IPS-NIHi11 (cell line): ENCODE data around the gene OR52A5.

ENCODE experiments used
- DNase-seq: peaks from one replicate; pipeline ENCODE4 v3.0.0; 2012; ENCODE audit warnings: mixed read lengths, low spot score

The OR52A5 gene

DNA sequence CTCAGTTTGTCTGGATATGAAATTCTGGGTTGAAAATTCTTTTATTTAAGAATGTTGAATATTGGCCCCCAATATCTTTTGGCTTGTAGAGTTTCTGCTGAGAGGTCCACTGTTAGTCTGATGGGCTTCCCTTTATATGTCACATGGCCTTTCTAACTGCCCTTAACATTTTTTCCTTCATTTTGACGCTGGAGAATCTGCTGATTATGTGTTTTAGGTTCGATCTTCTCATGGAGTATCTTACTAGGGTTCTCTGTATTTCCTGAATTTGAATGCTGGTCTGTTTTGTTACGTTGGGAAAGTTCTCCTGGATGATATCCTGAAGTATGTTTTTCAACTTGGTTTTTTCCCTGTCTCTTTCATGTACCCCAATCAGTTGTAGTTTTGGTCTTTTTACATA, 22.8 kb downstream of the OR52A5 start:
- no peak for DNase-seq

DNA sequence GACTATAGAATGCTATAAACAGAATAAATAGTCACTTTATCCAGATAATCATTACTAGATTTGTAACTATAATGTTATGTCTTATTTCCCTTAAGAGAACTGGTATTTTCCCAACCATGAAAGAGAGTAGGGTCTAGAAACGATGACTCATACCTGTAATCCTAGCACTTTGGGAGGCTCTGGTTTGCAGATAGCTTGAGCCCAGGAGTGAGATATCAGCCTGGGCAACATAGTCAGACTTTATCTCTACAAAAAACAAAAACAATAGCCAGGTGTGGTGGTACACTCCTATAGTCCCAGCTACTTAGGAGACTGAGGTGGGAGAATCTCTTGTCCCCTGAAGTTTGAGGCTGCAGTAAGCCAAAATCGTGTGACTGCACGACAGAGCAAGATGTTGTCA, 30.9 kb downstream of the OR52A5 start:
- no peak for DNase-seq

DNA sequence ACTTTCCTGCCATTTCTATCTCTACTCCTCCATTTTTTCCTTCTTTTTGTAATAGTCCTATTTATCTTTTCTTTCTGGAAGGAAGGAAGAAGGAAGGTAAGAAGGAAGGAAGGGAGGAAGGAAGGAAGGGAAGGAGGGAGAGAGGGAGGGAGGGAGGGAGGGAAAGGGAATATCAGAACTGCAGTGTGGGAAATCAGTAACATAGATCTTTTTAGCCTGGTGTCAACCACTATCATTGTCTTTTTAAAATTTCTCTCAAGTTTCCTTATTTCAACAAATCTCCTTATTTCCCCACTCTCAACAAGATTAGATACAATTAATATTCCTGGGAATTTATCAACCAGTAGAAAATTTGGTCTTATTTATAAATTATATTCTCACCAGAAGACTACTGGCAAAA, 35.1 kb downstream of the OR52A5 start:
- DNase-seq = no peak

DNA sequence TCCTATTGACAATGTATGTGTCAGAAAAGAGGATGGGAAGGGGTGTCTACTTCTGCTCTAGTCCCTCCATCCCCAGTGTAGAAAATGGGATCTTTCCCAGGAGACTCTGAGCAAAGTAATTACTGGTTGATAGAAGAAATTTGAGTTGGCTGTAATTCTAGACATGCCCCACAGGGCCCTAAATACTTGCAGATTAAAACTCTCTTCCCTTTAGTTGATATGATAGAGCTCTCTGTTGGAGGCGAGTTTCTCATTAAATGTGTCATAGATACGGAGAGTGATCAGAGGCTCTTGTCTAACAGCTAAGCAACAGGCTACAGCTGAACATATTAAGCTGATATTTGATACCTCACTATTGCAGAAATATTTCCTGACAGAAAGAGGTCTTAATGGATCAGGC, 35.9 kb downstream of the OR52A5 start:
- DNase-seq = no peak

GRCh38 chr11:5096011-5096410, 42.1 kb downstream of the OR52A5 start:
- DNase-seq = no peak

- no peak for DNase-seq
Measured at GRCh38 chr11:5092821-5093585, 45.2 kb downstream of the OR52A5 start.

DNA sequence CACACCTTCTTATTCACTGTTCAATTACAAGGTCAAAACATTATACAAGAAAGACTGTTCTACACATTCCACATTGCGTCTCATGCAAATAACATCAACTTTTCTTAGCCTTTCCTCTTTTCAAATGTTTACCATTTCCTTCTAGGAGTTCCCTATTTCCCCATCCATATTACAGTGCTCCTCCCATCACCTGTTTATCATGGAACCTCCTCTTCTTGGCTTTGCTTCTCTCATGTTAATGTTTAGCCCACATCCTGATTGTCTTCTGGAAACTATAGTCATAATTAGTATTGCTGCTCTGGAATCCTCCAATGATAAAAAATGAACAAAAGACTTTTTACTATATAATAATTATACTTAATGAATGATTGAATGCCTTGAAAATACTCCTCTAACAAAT, 47.5 kb downstream of the OR52A5 start:
- DNase-seq = no peak

GRCh38 chr11:5088556-5088955, 49.6 kb downstream of the OR52A5 start:
- DNase-seq = no peak

DNA sequence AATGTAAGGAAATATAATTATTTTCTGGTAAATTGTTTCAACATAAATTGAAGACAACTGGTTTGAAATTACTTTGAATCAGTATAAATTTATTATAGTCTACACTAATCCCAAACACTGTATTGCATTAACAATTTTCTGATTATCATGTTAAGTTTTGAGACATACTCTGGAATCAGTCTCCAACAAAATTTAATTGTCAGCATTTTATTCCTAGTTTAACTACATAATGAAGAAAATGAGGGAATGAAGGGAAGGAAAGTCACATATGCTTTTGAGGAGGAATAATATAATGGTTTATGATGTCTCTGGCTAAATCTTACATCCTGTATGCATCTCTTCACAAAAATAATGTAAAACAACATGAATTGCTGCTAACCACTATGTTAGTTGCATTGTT, 54.6 kb downstream of the OR52A5 start:
- no peak for DNase-seq

GRCh38 chr11:5081405-5081804, 56.8 kb downstream of the OR52A5 start:
- DNase-seq = no peak
